ENCODE measurements around the gene LRRC10B.

The LRRC10B gene

GRCh38 chr11:61550665-61551227, 42.2 kb downstream of the LRRC10B start:
- TF ChIP-seq, protein P1, sequence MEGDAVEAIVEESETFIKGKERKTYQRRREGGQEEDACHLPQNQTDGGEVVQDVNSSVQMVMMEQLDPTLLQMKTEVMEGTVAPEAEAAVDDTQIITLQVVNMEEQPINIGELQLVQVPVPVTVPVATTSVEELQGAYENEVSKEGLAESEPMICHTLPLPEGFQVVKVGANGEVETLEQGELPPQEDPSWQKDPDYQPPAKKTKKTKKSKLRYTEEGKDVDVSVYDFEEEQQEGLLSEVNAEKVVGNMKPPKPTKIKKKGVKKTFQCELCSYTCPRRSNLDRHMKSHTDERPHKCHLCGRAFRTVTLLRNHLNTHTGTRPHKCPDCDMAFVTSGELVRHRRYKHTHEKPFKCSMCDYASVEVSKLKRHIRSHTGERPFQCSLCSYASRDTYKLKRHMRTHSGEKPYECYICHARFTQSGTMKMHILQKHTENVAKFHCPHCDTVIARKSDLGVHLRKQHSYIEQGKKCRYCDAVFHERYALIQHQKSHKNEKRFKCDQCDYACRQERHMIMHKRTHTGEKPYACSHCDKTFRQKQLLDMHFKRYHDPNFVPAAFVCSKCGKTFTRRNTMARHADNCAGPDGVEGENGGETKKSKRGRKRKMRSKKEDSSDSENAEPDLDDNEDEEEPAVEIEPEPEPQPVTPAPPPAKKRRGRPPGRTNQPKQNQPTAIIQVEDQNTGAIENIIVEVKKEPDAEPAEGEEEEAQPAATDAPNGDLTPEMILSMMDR (IDR thresholded peaks at IDR 0.05; ENCODE audit: control extremely low read depth, extremely low read depth, low read depth, missing control alignments) = no peak
- ChIA-PET POLR2A (no interaction called here), CTCF (no interaction called here)
- no peak for DNase-seq (ENCODE audit: extremely low spot score)

GRCh38 chr11:61551634-61552033, 43.1 kb downstream of the LRRC10B start:
- TF ChIP-seq, protein P1 (IDR thresholded peaks at IDR 0.05; ENCODE audit: control extremely low read depth, extremely low read depth, low read depth, missing control alignments) = no peak
- no peak for DNase-seq (ENCODE audit: extremely low spot score)
- ChIA-PET POLR2A (no interaction called here), CTCF (interaction anchor here (1.3 to 1.7 kb wide), 3 partner anchors 20 to 87 kb away, joined by 5 read pairs; no protein-coding TSS in a partner anchor)

DNA sequence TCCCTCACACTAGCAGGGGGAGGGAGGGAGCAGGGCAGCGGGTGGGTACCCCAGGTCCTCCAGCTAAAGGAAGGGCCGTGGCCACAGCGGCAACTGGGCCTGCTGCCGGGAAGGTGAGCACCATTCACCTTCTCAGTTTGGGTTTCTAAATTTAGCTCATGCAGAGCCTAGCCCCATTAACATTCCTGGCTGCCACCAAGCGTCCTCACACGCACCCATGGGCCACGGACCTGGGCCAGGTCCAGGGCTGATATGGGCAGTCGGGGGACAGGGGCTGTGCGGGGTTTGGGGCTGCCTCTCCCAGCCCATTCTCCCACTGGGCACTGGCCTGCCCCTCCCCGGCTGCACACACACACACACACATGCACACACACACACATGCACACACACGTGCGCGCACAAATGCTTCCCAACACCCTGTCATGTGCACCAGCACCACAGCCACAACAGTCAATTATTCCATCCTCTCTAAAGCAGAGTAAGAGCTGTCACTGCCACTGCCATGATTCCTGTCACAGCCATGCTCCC, 43.6 kb downstream of the LRRC10B start:
- POLR2A ChIA-PET = no interaction called here
- DNase-seq (ENCODE audit: extremely low spot score) = no peak
- CTCF ChIA-PET = interaction anchor here (1.3 to 1.7 kb wide), 3 partner anchors 21 to 86 kb away, joined by 5 read pairs; no protein-coding TSS in a partner anchor
- TF ChIP-seq, protein P1 (IDR thresholded peaks at IDR 0.05; ENCODE audit: control extremely low read depth, extremely low read depth, low read depth, missing control alignments) = no peak

DNA sequence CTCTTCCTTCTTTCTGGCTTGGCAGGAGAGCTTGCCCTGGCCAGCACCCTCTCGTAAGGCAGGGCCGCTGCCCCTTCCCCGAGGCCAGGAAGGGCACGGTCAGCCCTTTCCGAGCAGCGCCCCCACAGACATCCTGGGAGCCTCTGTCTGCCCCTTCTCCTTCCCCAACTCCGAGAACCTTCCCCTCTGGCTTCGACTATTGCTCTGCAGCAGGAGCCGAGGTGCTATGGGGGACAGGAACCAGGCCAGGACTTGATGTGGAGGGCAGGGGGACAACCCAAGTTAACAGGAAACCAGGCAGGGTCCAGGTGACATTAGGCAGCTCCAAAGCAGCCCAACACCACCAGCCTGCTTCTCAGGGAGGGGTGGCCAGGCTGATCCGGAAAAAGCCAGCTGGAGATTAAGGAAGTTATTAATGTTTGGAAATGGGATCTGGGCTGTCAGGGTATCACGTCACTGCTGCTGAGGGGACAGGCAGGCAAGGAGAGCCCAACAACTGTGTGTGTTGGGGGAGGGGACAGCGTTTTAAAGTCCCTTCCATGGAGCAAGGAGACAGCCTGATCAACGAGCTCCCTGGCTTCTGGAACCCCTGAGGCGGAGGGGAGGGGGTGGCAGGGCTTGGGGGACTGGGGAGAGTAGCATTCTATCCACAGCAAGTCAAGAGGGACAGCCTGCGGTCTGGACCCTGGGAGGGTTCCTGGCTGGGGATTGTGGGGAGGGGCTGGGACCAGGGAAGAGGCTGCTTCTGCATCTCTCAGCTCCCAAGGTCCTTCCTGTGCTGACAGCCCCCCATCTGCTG, 45.0 kb downstream of the LRRC10B start:
- DNase-seq (ENCODE audit: extremely low spot score) = no peak
- TF ChIP-seq, protein P1 (IDR thresholded peaks at IDR 0.05; ENCODE audit: control extremely low read depth, extremely low read depth, low read depth, missing control alignments) = no peak
- ChIA-PET CTCF (interaction anchor here (1.2 to 1.7 kb wide), 3 partner anchors 9 to 85 kb away, joined by 4 to 5 read pairs (median 5); no protein-coding TSS in a partner anchor), POLR2A (interaction anchor here (0.6 kb wide), 1 partner anchor 1452 kb away, joined by 3 read pairs; no protein-coding TSS in a partner anchor)

DNA sequence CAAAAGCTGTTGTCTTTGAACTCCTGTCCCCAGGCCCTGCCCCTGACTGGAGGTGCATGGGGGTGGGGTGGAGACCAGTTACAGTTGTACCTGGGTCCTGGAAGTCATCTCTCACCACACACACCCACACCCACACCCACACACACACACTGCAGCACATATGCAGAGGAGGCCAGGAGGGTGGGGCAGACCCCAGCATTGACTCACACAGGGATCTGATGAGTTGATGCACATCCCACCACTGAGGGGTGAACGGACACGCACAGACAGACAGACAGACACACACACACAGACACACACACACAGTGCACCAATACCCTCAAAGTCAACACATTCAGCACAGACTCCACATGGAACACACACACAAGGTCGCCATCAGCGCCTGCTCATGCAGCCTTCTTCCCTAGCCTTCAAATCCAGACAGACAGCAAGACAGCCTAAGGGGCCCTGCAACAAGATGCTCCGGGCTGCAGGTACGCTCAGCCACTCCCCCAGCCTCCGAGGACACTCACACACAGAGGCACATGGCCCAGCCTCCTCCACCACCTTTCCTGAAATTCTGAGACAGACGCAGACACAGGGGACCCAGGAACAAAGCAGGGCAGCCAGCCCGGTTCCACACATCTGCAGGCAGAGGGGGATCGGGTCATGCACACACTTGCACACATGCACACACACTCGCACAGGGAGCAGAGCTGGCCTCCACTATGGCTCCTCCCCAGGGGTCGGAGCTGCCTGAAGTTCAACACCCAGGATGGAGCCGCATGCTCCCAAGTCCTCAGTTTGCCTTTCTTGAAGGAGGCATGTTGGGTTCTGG, 45.8 kb downstream of the LRRC10B start:
- POLR2A ChIA-PET = no interaction called here
- CTCF ChIA-PET = interaction anchor here (1.2 kb wide), 1 partner anchor 18 kb away, joined by 4 read pairs; no protein-coding TSS in a partner anchor
- DNase-seq (ENCODE audit: extremely low spot score) = no peak
- TF ChIP-seq, protein P1 (IDR thresholded peaks at IDR 0.05; ENCODE audit: control extremely low read depth, extremely low read depth, low read depth, missing control alignments) = no peak
